HS-5 (cell line): Measurements from ENCODE around the gene FOXC2.

Experiments
- DNase-seq: peaks from one replicate; pipeline ENCODE4 v3.0.0-alpha.2; 2012; ENCODE audit warnings: low read depth

FOXC2 gene

DNA sequence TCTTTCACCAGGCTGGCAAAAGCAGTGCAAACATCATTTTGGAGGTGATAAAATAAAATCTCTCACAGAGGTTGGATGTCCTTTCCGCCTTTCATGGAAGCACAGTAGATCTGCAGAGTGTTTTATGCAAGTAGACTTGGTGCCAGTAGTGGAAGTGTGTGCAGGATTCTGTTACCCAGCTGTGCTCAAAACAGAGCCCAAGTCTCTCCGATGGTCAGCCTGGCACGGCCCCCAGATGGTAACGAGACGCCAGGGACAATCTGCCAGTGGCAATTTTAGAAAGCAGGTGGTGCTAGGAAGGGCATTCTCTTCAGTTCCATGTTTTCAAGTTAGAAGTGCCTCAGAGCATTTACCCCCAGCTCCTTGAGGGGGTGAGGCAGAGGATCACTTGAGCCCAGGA lies 10.1 kb upstream of the FOXC2 start:
- DNase-seq, result no peak

DNA sequence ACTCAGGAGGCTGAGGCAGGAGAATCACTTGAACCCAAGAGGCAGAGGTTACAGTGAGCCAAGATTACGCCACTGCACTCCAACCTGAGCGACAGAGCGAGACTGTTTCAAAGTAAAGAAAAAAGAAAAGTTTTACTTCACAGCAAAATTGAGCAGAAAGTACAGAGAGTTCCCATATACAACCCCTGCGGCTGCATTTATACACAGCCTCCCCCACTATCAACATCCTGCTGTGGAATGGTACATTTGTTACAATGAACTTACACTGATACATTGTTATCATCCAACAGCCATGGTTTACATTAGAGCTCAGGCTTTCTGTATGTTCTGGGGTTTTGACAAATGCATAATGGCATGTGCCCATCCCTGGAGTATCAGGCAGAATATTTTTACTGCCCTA lies 9.0 kb upstream of the FOXC2 start:
- no peak for DNase-seq

DNA sequence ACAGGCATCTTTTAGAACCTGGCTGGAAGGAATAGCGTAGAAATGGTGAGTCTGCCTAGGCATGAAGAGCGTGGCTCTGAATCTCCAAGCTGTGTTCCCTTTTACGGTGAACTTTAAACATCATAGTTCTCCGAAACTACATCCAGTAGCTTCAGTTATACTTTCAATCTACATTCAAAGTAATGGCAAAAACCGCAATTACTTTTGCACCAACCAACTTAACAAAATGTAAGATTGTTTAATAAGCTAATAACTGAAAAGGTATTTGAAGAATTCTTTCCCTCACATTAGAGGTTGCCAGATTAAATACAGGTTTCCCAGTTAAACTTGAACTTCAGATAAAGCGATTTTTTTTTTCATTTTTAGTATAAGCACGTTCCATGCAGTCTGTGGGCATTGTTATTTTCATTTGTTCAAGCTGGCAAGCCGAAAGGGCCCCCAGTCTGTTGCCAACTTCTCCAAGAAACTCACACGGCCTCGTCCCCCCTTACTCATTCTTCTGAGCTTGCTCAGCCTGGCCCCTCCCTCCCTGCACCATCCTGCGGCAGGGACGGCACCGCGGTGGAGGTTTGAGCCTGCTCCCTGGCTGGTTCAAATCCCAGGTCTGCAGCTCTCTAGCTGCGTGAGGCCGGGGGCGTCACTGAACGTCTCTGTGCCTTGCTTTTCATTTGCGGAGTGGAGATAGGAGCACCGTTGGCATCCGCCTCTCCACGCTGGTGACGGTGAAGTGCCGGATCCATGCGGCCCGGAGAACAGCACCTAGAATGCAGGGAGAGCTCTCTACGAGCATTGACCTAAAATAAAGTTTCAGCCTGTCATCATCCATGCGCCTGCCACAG lies 8.1 kb upstream of the FOXC2 start:
- DNase-seq, result no peak

DNA sequence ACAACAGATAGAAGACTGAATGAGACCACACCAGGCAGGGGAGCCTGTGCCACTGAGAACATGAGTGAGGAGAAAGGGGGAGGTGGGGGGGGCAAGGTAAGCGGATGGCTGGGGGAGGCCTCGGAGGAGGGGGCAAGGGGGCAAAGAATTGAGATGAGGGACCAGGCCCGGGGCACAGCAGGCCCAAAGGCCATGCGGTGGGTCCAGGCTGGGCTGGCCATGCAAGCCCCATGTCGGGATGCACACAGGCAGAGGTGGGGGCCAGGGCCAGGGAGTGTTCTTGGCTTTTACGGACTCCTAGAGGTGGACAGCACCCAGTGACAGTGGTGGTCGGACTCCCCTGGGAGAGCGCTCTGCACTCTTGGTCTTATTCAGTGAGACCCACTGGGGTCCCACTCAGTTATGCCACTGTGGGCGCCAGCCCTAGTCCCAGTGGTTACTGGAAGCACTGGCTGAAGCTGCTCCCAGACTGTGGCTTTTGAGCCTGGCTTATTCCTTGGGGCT lies 6.8 kb upstream of the FOXC2 start:
- no peak for DNase-seq

DNA sequence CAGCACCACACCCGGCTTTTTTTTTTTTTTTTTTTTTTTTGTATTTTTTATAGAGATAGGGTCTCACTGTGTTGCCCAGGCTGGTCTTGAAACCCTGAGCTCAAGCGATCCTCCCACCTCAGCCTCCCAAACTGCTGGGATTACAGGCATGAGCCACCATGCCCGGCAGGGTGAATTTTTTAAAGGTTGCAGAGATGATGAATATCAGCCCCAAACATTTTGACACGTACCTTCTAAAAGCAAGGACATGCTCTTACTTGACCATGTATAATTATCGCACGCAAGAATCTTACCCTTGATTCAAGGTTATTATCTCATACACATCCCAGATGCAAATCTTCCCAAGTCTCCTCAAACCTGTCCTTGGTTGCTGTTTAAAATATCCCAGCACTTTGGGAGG lies 4.3 kb upstream of the FOXC2 start:
- no peak for DNase-seq

DNA sequence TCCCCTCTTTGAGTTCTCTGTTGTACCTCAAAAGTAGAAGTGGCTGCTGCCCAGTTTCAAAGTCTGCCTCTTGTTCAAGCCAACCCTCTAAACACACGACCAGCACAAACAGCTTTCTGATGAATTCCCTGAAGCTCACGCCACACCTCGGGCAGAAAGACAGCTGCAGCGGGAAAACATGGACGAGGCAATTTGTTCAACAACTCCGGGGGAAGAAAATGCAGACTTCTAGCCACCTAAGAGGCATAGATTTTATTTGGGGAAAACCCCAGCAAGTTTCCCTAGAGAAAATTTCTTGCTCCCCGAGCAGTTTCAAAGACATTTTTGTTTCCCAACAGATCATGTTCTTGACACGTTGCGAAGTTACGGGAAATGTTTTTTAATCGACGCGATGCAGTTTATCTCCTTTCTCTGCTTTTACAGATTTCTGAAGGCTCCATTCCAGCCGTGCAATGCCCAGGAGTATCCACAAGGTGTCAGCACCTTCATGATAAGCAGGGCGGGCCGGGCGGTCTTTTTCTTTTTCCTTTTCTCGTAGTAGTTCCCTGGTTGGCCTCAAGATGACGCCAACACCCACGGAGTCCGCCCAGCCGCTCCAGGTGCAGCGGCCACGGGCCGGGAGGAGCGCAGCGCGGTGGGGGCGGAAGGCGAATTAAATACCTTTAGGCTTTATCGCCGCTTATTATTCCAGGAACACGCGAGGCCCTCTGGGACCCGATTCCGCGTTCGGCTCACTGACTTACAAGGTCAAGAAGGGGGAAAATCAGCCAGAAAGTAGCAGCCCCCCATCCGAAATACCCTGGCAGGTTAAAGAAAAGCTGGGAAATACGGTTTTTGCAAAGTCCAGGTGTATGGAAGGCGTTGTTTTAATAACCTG lies 2.9 kb upstream of the FOXC2 start:
- DNase-seq, result no peak

DNA sequence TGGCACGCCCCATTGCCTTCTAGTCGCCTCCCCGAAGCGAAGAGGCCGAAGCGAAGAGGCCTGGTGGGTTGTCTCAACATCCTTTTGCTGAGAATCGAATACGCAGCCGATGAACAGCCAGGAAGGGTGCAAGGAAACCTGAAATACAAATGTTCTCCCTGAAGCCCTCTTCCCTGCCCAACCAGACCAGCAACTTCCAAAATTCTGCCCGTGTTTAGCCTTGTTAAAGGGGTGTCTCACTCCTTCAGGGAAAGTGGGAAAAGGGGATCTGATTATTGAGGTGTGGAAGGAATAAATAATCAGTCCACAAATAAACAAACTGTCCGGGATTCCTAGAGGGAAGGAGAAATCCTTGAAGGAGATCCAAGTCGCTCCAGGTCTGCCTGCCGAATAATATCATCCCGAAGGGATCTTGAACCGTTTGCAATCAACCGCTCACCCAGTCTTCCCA lies 1.4 kb upstream of the FOXC2 start:
- no peak for DNase-seq

DNA sequence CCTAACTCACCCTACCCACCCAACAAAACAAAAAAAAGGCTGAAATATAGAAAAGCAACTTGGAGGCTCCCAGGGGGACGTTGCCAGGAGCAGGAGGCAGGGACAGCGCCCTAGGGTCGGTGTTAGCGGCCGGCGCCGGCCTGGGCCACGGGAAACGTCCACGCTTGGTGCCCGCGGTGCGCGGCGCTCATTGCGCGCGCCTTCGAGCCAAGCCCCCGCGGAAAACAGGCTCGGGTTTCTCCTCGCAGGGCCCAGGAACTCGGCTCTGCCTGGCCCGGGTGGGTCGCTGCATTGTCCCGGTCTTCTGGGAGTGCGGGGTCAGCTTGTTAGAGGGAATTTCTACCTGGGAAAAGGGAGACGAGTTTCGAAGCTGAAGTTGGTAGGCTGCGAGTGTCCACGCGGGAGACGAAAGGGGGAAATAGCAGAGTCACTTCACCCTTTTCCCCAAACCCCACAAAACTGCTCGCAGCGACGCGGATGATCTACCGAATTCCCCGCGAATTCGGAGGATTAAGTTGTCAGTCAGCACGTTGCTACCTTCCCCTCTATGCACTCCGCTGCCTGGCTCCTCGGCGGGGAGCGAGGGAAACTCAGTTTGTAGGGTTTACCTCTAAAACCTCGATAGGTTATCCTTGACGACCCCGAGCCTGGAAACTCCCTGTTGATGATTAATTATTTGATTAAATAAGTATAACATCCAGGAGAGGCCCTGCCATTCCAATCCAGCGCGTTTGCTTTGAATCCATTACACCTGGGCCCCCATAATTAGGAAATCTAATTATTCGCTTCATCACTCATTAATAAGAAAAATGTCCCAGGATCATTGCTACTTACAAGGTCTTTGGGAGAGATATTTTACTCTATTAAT lies 751 bp upstream of the FOXC2 start:
- DNase-seq, result no peak

DNA sequence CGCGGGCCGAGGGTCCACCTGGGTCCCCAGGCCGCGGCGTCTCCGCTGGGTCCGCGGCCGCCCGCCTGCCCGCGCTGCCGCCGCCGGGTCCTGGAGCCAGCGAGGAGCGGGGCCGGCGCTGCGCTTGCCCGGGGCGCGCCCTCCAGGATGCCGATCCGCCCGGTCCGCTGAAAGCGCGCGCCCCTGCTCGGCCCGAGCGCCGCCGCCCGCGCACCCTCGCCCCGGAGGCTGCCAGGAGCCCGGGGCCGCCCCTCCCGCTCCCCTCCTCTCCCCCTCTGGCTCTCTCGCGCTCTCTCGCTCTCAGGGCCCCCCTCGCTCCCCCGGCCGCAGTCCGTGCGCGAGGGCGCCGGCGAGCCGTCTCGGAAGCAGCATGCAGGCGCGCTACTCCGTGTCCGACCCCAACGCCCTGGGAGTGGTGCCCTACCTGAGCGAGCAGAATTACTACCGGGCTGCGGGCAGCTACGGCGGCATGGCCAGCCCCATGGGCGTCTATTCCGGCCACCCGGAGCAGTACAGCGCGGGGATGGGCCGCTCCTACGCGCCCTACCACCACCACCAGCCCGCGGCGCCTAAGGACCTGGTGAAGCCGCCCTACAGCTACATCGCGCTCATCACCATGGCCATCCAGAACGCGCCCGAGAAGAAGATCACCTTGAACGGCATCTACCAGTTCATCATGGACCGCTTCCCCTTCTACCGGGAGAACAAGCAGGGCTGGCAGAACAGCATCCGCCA lies 504 bp downstream of the FOXC2 start:
- no peak for DNase-seq

DNA sequence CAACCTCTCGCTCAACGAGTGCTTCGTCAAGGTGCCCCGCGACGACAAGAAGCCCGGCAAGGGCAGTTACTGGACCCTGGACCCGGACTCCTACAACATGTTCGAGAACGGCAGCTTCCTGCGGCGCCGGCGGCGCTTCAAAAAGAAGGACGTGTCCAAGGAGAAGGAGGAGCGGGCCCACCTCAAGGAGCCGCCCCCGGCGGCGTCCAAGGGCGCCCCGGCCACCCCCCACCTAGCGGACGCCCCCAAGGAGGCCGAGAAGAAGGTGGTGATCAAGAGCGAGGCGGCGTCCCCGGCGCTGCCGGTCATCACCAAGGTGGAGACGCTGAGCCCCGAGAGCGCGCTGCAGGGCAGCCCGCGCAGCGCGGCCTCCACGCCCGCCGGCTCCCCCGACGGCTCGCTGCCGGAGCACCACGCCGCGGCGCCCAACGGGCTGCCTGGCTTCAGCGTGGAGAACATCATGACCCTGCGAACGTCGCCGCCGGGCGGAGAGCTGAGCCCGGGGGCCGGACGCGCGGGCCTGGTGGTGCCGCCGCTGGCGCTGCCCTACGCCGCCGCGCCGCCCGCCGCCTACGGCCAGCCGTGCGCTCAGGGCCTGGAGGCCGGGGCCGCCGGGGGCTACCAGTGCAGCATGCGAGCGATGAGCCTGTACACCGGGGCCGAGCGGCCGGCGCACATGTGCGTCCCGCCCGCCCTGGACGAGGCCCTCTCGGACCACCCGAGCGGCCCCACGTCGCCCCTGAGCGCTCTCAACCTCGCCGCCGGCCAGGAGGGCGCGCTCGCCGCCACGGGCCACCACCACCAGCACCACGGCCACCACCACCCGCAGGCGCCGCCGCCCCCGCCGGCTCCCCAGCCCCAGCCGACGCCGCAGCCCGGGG lies 1.3 kb downstream of the FOXC2 start:
- DNase-seq, result no peak

DNA sequence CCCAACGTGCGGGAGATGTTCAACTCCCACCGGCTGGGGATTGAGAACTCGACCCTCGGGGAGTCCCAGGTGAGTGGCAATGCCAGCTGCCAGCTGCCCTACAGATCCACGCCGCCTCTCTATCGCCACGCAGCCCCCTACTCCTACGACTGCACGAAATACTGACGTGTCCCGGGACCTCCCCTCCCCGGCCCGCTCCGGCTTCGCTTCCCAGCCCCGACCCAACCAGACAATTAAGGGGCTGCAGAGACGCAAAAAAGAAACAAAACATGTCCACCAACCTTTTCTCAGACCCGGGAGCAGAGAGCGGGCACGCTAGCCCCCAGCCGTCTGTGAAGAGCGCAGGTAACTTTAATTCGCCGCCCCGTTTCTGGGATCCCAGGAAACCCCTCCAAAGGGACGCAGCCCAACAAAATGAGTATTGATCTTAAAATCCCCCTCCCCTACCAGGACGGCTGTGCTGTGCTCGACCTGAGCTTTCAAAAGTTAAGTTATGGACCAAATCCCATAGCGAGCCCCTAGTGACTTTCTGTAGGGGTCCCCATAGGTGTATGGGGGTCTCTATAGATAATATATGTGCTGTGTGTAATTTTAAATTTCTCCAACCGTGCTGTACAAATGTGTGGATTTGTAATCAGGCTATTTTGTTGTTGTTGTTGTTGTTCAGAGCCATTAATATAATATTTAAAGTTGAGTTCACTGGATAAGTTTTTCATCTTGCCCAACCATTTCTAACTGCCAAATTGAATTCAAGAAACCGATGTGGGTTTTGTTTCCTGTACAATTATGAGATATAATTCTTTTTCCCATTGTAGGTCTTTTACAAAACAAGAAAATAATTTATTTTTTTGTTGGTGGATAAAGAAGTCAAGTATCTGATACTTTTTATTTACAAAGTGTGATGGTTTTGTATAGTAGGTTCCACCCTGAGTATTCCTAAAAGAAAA lies 2.3 kb downstream of the FOXC2 start:
- no peak for DNase-seq

DNA sequence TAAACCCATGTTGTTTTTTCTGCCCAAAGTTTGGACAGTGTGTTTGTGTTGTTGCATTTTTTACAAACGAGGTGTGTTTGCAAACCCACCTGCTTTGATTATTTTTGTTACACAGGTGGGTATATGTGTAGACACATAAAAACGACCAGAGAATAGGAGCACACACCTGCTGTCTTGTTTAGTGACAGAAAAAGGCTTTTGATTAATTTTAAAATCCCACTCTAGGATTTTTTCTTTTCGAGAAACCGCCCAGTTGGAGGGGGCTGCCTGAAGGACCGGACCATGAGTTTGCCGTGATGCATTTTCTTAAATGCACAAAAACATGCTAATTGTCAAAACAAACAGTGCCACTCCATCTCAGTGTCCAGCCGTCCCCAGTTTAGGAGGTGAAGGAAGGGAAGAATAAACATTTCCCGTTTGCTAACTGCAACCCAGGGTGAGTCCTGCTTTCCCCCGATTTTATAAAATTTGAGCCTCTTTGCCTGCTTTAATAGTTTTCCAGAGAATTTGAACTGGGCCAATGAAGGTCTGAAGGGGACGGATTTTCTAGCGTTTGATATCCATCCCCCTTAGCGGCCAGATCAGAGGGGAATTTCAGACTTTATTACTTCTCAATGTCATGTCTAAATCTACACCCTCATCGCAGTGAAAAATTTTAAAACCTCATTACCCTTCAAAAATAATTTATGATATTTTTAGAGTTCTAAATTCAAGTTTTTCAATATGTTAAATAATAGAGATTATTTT lies 3.2 kb downstream of the FOXC2 start:
- no peak for DNase-seq

DNA sequence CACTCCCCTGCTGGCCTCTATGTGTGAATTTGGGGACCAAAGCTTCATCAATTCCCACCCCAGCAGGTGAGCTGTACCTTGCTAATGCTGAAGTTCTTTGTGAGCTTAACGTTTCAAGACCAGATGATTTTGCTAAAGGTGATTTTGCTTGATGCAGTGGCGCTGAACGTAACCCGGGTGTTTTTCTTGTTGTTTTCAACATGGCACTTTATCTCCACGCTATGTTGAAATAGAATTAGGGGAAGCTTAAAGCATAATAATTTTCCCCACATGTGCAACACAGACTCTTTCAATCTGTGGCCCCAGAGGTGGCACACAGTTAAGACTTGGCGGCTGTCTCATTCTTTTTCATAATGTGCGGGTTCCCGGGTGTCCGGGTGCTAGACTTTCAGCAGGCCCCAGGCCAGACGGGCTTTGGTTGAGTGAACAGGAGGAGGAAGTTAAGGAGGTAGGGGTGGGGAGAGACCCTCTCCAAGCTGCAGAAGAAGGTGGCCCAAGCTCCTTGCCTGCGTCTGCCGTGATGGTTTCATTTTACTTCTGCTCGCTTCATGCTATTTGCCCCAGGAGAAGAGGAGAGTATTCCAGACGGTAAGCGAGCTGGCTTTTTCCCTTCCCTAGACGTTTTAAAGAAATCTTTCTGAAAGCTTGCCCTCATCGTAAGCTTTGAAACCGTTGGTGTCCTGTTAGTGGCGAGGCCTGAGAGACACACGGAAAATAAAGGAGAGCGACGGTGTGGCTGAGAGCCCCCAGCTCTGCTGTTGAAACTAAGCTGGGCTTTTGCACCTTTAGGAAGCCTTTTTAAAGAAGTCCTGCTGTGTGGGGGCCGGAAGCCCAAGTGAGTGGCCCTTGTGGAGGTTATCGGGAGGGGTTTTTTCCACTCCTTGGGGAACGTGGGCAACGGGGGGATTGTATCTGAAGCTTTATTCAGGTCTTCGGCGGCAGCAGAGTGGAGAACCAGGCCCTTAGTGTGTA lies 4.2 kb downstream of the FOXC2 start:
- DNase-seq, result no peak

DNA sequence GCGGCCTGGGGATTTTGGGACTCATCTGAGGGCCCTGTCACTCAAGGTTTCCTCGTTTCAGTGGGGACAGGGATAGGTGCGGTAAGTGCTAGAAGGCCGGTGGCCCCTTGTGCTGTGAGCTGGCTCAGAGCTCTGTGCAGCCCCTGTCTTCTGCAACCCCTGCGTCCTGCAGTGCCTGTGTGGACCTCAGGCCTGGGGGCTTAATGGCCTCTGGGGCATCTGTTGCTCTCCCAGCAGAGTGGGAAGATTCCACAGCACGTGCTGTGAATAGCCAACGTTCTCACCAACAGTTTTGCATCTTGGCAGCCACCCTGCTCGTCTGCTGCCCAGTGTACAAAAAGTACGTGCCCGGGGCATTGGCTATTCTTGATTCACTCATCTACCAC lies 4.9 kb downstream of the FOXC2 start:
- DNase-seq, result no peak

DNA sequence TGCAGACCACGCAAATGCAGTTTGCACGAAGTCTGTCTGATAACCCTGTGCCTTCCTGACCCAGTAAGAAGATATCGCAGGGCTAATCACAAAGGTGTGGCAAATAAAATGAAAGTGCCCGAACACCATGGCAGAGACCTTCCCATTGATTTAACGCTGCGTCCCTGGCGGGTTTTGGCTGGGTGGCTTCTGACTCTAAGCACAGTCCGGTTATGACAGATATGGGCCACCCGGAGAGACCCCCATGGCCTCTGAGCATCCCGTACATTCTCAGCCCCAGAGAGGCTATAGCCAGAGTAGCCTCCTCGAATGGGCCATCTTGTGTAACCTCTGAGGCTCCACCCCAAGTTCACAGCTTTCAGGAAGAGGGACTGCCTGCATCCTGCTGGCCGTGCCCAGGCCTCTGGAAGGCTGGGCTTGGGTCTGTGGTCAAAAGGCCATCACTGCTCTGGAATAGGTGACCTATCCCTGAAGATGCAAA lies 5.5 kb downstream of the FOXC2 start:
- no peak for DNase-seq

DNA sequence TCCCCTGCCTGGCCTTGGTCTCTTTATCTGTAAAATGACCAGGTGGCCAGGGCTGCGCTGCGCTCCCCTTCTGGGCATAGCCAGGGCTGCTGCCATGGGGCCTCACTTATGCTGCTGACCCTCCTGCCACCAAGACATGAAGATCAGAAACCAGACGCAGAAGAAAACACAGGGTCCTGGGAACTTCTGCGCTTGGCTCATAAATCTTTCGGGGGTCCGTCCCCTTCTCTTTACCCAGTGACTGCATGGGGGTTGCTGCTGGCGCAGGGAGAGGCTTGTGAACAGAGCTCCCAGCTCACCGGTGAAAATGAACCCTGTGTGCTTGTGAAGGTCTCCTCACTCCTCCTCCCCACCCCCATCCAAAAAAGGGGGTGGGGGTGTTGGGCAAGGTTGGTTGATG lies 6.0 kb downstream of the FOXC2 start:
- DNase-seq, result no peak

DNA sequence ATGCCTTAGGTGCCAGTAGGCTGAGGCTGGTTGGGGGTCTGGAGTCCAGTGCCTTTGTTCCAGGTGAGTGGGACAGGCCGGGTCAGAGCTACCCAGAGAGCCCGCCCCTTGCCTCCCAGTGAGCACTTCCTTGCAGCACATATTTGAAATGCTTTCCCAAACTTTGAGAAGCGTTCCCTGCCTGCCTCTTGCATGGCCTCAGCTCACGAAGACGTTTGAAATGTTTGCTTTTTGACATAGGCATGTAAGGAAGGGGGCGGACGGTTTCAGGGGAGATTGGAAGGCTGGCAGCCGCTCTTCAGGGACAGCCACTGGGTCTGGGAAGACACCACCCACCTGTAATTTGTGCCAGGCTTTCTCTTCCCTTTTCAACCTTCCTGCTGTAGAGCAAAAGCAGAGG lies 6.6 kb downstream of the FOXC2 start:
- no peak for DNase-seq
